Subcutaneous adipose tissue (tissue), 4 donors: ENCODE measurements around the gene SIPA1L3. TPM values are rescaled to one million over a fixed set of nuclear protein-coding genes. Genes with fewer than 3 reads are reported as not detected.

Source experiments
- CTCF ChIP-seq: fragments of 450-650 bp; IDR thresholded peaks from one replicate; pipeline ENCODE4 v1.5.1; 2016; ENCODE audit warnings: low read depth, mild to moderate bottlenecking, control low read depth, antibody characterized with exemption, moderate library complexity
- total RNA-seq, 4 donors: library from RNA; depleted of rRNA; stranded (reverse); fragments of >200 nt; gene quantifications; one replicate each; pipeline ENCODE4 v1.1.0, GENCODE V29; 2016

Gene SIPA1L3
- total RNA-seq, 4 donors from 2014 or later, result 8.2 to 15.3 (median 11.6) TPM

GRCh38 chr19:38233740-38234251 is 326.8 kb downstream of the SIPA1L3 start:
- no peak for TF ChIP-seq CTCF

- no peak for TF ChIP-seq CTCF
Observed at GRCh38 chr19:38234615-38235014, 327.6 kb downstream of the SIPA1L3 start.

- TF ChIP-seq CTCF, result no peak
Observed at GRCh38 chr19:38239816-38240215, 332.8 kb downstream of the SIPA1L3 start.

DNA sequence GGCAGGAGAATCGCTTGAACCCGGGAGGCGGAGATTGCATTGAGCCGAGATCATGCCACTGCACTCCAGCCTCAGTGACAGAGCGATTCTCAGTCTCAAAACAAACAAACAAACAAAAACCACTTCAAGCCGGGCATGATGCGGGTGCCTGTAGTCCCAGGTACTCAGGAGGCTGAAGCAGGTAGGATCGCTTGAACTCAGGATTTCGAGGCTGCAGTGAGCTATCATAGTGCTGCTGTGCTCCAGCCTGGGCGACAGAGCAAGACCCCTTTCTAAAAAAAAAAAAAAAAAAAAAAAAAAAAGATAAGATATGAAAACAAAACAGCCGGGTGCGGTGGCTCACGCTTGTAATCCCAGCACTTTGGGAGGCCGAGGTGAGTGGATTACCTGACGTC is 336.3 kb downstream of the SIPA1L3 start:
- no peak for TF ChIP-seq CTCF

GRCh38 chr19:38245826-38246498 is 339.0 kb downstream of the SIPA1L3 start:
- no peak for TF ChIP-seq CTCF

GRCh38 chr19:38247126-38247525 is 340.1 kb downstream of the SIPA1L3 start:
- no peak for TF ChIP-seq CTCF

- TF ChIP-seq CTCF, result no peak
Observed at GRCh38 chr19:38247734-38248268, 340.8 kb downstream of the SIPA1L3 start.
